ENCODE measurements around the gene KRT86.

DNA sequence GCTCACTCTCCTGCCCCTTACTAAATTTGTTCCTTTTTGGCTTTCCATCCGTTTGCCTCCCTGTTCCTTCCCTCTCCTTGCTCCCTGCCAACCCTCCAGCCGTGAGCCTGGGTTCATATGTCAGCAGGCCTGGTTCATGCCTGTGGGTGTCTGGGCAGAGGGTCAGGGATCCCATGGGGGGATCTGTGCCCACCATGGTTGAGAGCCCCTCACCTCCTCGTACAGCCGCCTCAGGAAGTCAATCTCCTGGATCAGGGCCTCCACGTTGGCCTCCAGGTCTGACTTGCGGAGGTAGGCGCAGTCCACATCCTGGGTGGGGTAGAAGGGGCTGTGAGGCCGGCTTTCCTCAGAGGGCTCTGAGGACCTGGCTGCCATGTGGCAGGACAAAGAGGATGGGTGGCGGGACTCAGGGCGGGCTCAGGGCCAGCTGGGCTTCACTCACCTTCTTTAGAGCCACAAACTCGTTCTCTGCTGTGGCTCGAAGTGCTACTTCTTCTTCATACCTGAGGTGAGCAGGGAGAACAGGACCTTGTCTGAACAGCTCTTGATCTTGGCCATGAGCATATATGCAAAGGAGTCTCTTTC is 43.1 kb downstream of the KRT86 start:
- TF ChIP-seq POLR2AphosphoS5 (IDR thresholded peaks at IDR 0.05) = no peak
- TF ChIP-seq, protein P1, sequence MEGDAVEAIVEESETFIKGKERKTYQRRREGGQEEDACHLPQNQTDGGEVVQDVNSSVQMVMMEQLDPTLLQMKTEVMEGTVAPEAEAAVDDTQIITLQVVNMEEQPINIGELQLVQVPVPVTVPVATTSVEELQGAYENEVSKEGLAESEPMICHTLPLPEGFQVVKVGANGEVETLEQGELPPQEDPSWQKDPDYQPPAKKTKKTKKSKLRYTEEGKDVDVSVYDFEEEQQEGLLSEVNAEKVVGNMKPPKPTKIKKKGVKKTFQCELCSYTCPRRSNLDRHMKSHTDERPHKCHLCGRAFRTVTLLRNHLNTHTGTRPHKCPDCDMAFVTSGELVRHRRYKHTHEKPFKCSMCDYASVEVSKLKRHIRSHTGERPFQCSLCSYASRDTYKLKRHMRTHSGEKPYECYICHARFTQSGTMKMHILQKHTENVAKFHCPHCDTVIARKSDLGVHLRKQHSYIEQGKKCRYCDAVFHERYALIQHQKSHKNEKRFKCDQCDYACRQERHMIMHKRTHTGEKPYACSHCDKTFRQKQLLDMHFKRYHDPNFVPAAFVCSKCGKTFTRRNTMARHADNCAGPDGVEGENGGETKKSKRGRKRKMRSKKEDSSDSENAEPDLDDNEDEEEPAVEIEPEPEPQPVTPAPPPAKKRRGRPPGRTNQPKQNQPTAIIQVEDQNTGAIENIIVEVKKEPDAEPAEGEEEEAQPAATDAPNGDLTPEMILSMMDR (IDR thresholded peaks at IDR 0.05 in 8 of 11, conservative IDR thresholded peaks at IDR 0.05 in 3 of 11) = no peak

Measured in spleen (tissue), 7 donors.